Neural progenitor cell (in vitro differentiated cells): ENCODE measurements around the gene JOSD1.

Source experiments
- CTCF ChIP-seq: fragments of 200-600 bp; sonication (generic); IDR thresholded peaks from 2 replicates; pipeline ENCODE4 v1.5.1; 2017; ENCODE audit warnings: antibody characterized with exemption, mild to moderate bottlenecking
- EZH2phosphoT487 ChIP-seq: fragments of 200-600 bp; sonication (generic); IDR thresholded peaks from 2 replicates; pipeline ENCODE4 v1.6.1; 2017; ENCODE audit warnings: antibody characterized with exemption

GRCh38 chr22:38741576-38741975 lies 40.8 kb upstream of the JOSD1 start:
- no peak for TF ChIP-seq CTCF
- no peak for TF ChIP-seq EZH2phosphoT487
